IgD-negative memory B cell (primary cell): ENCODE data around the gene FRMD4B. TPM values are rescaled to one million over a fixed set of nuclear protein-coding genes. Genes with fewer than 3 reads are reported as not detected.
"Not testable (repeated sequence)": the region's sequence is repeated elsewhere in the genome, so short reads cannot be mapped to it uniquely, and the experiment has no call there.

Experiments used
- H3K27ac Mint-ChIP-seq, 3 donors: one replicate each; pipeline ENCODE4 v1.8.0; 2020 to 2022; ENCODE audit warnings: mild to moderate bottlenecking in 3 of 3, mixed read lengths in 3 of 3, moderate library complexity in 1 of 3
- H3K27me3 Mint-ChIP-seq: one replicate; pipeline ENCODE4 v1.8.0; 2021; ENCODE audit warnings: mixed read lengths
- H3K36me3 Mint-ChIP-seq: one replicate; pipeline ENCODE4 v1.8.0; 2020; ENCODE audit warnings: mild to moderate bottlenecking, mixed read lengths
- H3K4me1 Mint-ChIP-seq, 3 donors: one replicate each; pipeline ENCODE4 v1.8.0; 2020 to 2022; ENCODE audit warnings: mixed read lengths in 3 of 3, mild to moderate bottlenecking in 1 of 3
- H3K4me3 Mint-ChIP-seq, 4 donors: one replicate each; pipeline ENCODE4 v1.8.0; 2020 to 2022; ENCODE audit warnings: mild to moderate bottlenecking in 4 of 4, mixed read lengths in 4 of 4, moderate library complexity in 3 of 4
- H3K9me3 Mint-ChIP-seq, 3 donors: one replicate each; pipeline ENCODE4 v1.8.0; 2020 to 2021; ENCODE audit warnings: mixed read lengths in 3 of 3, mild to moderate bottlenecking in 1 of 3
- polyA plus RNA-seq: library from polyadenylated mRNA; unstranded; fragments of 300-500 nt; fragmentation: Illumina TruSeq; gene quantifications from one replicate; pipeline ENCODE4 v1.2.3, GENCODE V29; 2021

Gene FRMD4B
- polyA plus RNA-seq, 1 donor from 2014 or later, result 0.05 TPM

- Mint-ChIP-seq H3K27me3 (peaks cover 2% of the 10 kb centered on the region), H3K27ac (no peak overlapping the region), H3K36me3 (no peaks in the 10 kb centered on the region), H3K4me3 (peak overlapping the region in 1 of 4 donors; percentile 80), H3K9me3 (no peaks in the 10 kb centered on the region), H3K4me1 (peaks cover 0 to 3% (median 0%) of the 10 kb centered on the region in 3 donors)
Observed at GRCh38 chr3:69250014-69250413, 135.9 kb downstream of the FRMD4B start.

- Mint-ChIP-seq H3K4me3 (no peak overlapping the region), H3K36me3 (no peaks in the 10 kb centered on the region), H3K27ac (no peak overlapping the region), H3K9me3 (peaks cover 0 to 1% (median 0%) of the 10 kb centered on the region in 3 donors), H3K27me3 (peaks cover 2% of the 10 kb centered on the region), H3K4me1 (peaks cover 0 to 3% (median 0%) of the 10 kb centered on the region in 3 donors)
Observed at GRCh38 chr3:69249001-69249400, 136.9 kb downstream of the FRMD4B start.

GRCh38 chr3:69248436-69248835 is 137.5 kb downstream of the FRMD4B start:
- peaks cover 0 to 3% (median 0%) of the 10 kb centered on the region in 3 donors for H3K4me1 Mint-ChIP-seq
- no peaks in the 10 kb centered on the region for H3K36me3 Mint-ChIP-seq
- H3K4me3 Mint-ChIP-seq, result no peak overlapping the region
- H3K27ac Mint-ChIP-seq, result peak overlapping the region in 1 of 3 donors; percentile 21
- peaks cover 0 to 1% (median 0%) of the 10 kb centered on the region in 3 donors for H3K9me3 Mint-ChIP-seq
- peaks cover 2% of the 10 kb centered on the region for H3K27me3 Mint-ChIP-seq

- no peaks in the 10 kb centered on the region for H3K36me3 Mint-ChIP-seq
- peaks cover 0 to 1% (median 0%) of the 10 kb centered on the region in 3 donors for H3K9me3 Mint-ChIP-seq
- no peak overlapping the region for H3K27ac Mint-ChIP-seq
- H3K4me1 Mint-ChIP-seq, result peaks cover 0 to 3% (median 0%) of the 10 kb centered on the region in 3 donors
- no peak overlapping the region for H3K4me3 Mint-ChIP-seq
- no peaks in the 10 kb centered on the region for H3K27me3 Mint-ChIP-seq
Observed at GRCh38 chr3:69246612-69247011, 139.3 kb downstream of the FRMD4B start.

- peaks cover 0 to 1% (median 0%) of the 10 kb centered on the region in 3 donors for H3K9me3 Mint-ChIP-seq
- peaks cover 0 to 2% (median 0%) of the 10 kb centered on the region in 3 donors for H3K4me1 Mint-ChIP-seq
- H3K27me3 Mint-ChIP-seq, result no peaks in the 10 kb centered on the region
- H3K36me3 Mint-ChIP-seq, result no peaks in the 10 kb centered on the region
- no peak overlapping the region for H3K4me3 Mint-ChIP-seq
- no peak overlapping the region for H3K27ac Mint-ChIP-seq
Observed at GRCh38 chr3:69244039-69244438, 141.8 kb downstream of the FRMD4B start.

- Mint-ChIP-seq H3K9me3 (peaks cover 0 to 1% (median 0%) of the 10 kb centered on the region in 3 donors), H3K27ac (no peak overlapping the region), H3K27me3 (no peaks in the 10 kb centered on the region), H3K4me3 (no peak overlapping the region), H3K36me3 (no peaks in the 10 kb centered on the region), H3K4me1 (peaks cover 0 to 4% (median 2%) of the 10 kb centered on the region in 3 donors)
Observed at GRCh38 chr3:69241769-69242168, 144.1 kb downstream of the FRMD4B start.

GRCh38 chr3:69240651-69241568 is 145.0 kb downstream of the FRMD4B start:
- Mint-ChIP-seq H3K4me3 (no peak overlapping the region), H3K4me1 (peaks cover 0 to 7% (median 3%) of the 10 kb centered on the region in 3 donors), H3K9me3 (peaks cover 0 to 1% (median 0%) of the 10 kb centered on the region in 3 donors), H3K27me3 (no peaks in the 10 kb centered on the region), H3K36me3 (no peaks in the 10 kb centered on the region), H3K27ac (no peak overlapping the region)

GRCh38 chr3:69239063-69239462 is 146.8 kb downstream of the FRMD4B start:
- no peak overlapping the region for H3K4me3 Mint-ChIP-seq
- H3K27ac Mint-ChIP-seq, result no peak overlapping the region
- peaks cover 0 to under 1% (median 0%) of the 10 kb centered on the region in 3 donors for H3K9me3 Mint-ChIP-seq
- H3K36me3 Mint-ChIP-seq, result no peaks in the 10 kb centered on the region
- no peaks in the 10 kb centered on the region for H3K27me3 Mint-ChIP-seq
- peaks cover 0 to 7% (median 3%) of the 10 kb centered on the region in 3 donors for H3K4me1 Mint-ChIP-seq

- Mint-ChIP-seq H3K4me1 (peaks cover 0 to 7% (median 3%) of the 10 kb centered on the region in 3 donors), H3K36me3 (no peaks in the 10 kb centered on the region), H3K9me3 (no peaks in the 10 kb centered on the region), H3K27me3 (no peaks in the 10 kb centered on the region), H3K4me3 (no peak overlapping the region), H3K27ac (no peak overlapping the region)
Observed at GRCh38 chr3:69236812-69237707, 148.8 kb downstream of the FRMD4B start.

GRCh38 chr3:69235882-69236281 is 150.0 kb downstream of the FRMD4B start:
- peaks cover 0 to 5% (median 3%) of the 10 kb centered on the region in 3 donors for H3K4me1 Mint-ChIP-seq
- H3K36me3 Mint-ChIP-seq, result no peaks in the 10 kb centered on the region
- H3K4me3 Mint-ChIP-seq, result no peak overlapping the region
- H3K27me3 Mint-ChIP-seq, result no peaks in the 10 kb centered on the region
- H3K27ac Mint-ChIP-seq, result no peak overlapping the region
- H3K9me3 Mint-ChIP-seq, result no peaks in the 10 kb centered on the region

- not testable (repeated sequence) for H3K9me3 Mint-ChIP-seq, H3K36me3 Mint-ChIP-seq, H3K4me3 Mint-ChIP-seq, H3K27ac Mint-ChIP-seq, H3K4me1 Mint-ChIP-seq, H3K27me3 Mint-ChIP-seq
Observed at GRCh38 chr3:69235227-69235626, 150.7 kb downstream of the FRMD4B start.

- H3K27ac Mint-ChIP-seq, result no peak overlapping the region
Observed at GRCh38 chr3:69232482-69232881, 153.4 kb downstream of the FRMD4B start.

GRCh38 chr3:69231929-69232440 is 153.9 kb downstream of the FRMD4B start:
- H3K36me3 Mint-ChIP-seq, result no peaks in the 10 kb centered on the region
- H3K4me1 Mint-ChIP-seq, result peaks cover 0 to 5% (median 2%) of the 10 kb centered on the region in 3 donors
- no peaks in the 10 kb centered on the region for H3K27me3 Mint-ChIP-seq
- H3K4me3 Mint-ChIP-seq, result no peak overlapping the region
- H3K9me3 Mint-ChIP-seq, result peaks cover 0 to 2% (median 0%) of the 10 kb centered on the region in 3 donors
- H3K27ac Mint-ChIP-seq, result no peak overlapping the region

More at GRCh38 chr3:69232482-69232881, 153.4 kb downstream of the FRMD4B start:
- Mint-ChIP-seq H3K4me1 (peaks cover 0 to 5% (median 3%) of the 10 kb centered on the region in 3 donors), H3K9me3 (peaks cover 0 to 2% (median 0%) of the 10 kb centered on the region in 3 donors), H3K27me3 (no peaks in the 10 kb centered on the region), H3K36me3 (no peaks in the 10 kb centered on the region), H3K4me3 (no peak overlapping the region)

- peaks cover 0 to 2% (median 2%) of the 10 kb centered on the region in 3 donors for H3K9me3 Mint-ChIP-seq
- peaks cover 0 to 1% (median 0%) of the 10 kb centered on the region in 3 donors for H3K4me1 Mint-ChIP-seq
- no peak overlapping the region for H3K4me3 Mint-ChIP-seq
- H3K36me3 Mint-ChIP-seq, result no peaks in the 10 kb centered on the region
- H3K27ac Mint-ChIP-seq, result no peak overlapping the region
- peaks cover 6% of the 10 kb centered on the region for H3K27me3 Mint-ChIP-seq
Observed at GRCh38 chr3:69226071-69226470, 159.8 kb downstream of the FRMD4B start.
